ENCODE measurements around the gene ZNF692. TPM values are rescaled to one million over a fixed set of nuclear protein-coding genes. Genes with fewer than 3 reads are reported as not detected.
"Not testable (repeated sequence)": the region's sequence is repeated elsewhere in the genome, so short reads cannot be mapped to it uniquely, and the experiment has no call there.

ZNF692 gene
- polyA plus RNA-seq, 1 experiment = 19.5 TPM

- CTCF ChIA-PET = interaction anchor here (0.5 to 4.7 kb wide), 7 partner anchors 9 to 1387 kb away, joined by 3 to 39 read pairs (median 3); partner anchors contain the start of gene SH3BP5L
- Histone ChIP-seq H3K27me3 (ENCODE audit: control insufficient read depth, insufficient read depth, low read length) (no peaks in the 10 kb centered on the region; the same call in 1 of the 2 replicates), H3K36me3 (ENCODE audit: control insufficient read depth, insufficient read depth, low read length) (peaks cover 11% of the 10 kb centered on the region), H3K4me3 (ENCODE audit: low read depth, low read length) (no peak overlapping the region)
- POLR2A ChIA-PET = no interaction called here
- peak; percentile 72 for TF ChIP-seq CTCF (IDR thresholded peaks at IDR 0.05; ENCODE audit: insufficient read depth, low read depth, low read length)
- no peak for DNase-seq (ENCODE audit: low read depth)
Observed at GRCh38 chr1:248807067-248807737, 51.7 kb downstream of the ZNF692 start.

- ChIA-PET POLR2A (no interaction called here), CTCF (interaction anchor here (1.9 to 4.7 kb wide), 2 partner anchors 8 to 185 kb away, joined by 4 to 39 read pairs; no protein-coding TSS in a partner anchor)
Observed at GRCh38 chr1:248805876-248806275, 53.0 kb downstream of the ZNF692 start.

GRCh38 chr1:248804771-248805681 lies 53.9 kb downstream of the ZNF692 start:
- POLR2A ChIA-PET = no interaction called here
- H3K4me3 ChIP-seq (ENCODE audit: low read depth, low read length) = no peak overlapping the region
- no peak for TF ChIP-seq CTCF (IDR thresholded peaks at IDR 0.05; ENCODE audit: insufficient read depth, low read depth, low read length)
- CTCF ChIA-PET = interaction anchor here (4.7 kb wide), 1 partner anchor 185 kb away, joined by 39 read pairs; no protein-coding TSS in a partner anchor
- no peak for DNase-seq (ENCODE audit: low read depth)
- H3K27me3 ChIP-seq (ENCODE audit: control insufficient read depth, insufficient read depth, low read length) = no peaks in the 10 kb centered on the region; the same call in 1 of the 2 replicates
- no peaks in the 10 kb centered on the region for H3K36me3 ChIP-seq (ENCODE audit: control insufficient read depth, insufficient read depth, low read length)

More at GRCh38 chr1:248805876-248806275, 53.0 kb downstream of the ZNF692 start:
- peaks cover 1% of the 10 kb centered on the region for H3K36me3 ChIP-seq (ENCODE audit: control insufficient read depth, insufficient read depth, low read length)
- DNase-seq (ENCODE audit: low read depth) = no peak
- H3K4me3 ChIP-seq (ENCODE audit: low read depth, low read length) = no peak overlapping the region
- TF ChIP-seq CTCF (IDR thresholded peaks at IDR 0.05; ENCODE audit: insufficient read depth, low read depth, low read length) = no peak
- H3K27me3 ChIP-seq (ENCODE audit: control insufficient read depth, insufficient read depth, low read length) = no peaks in the 10 kb centered on the region; the same call in 1 of the 2 replicates

GRCh38 chr1:248803501-248803900 lies 55.4 kb downstream of the ZNF692 start:
- POLR2A ChIA-PET; H3K36me3 ChIP-seq (ENCODE audit: control insufficient read depth, insufficient read depth, low read length); H3K27me3 ChIP-seq (ENCODE audit: control insufficient read depth, insufficient read depth, low read length); DNase-seq (ENCODE audit: low read depth); H3K4me3 ChIP-seq (ENCODE audit: low read depth, low read length): not testable (repeated sequence)
- CTCF ChIA-PET = interaction anchor here (0.9 to 4.7 kb wide), 2 partner anchors 29 to 183 kb away, joined by 4 to 39 read pairs; no protein-coding TSS in a partner anchor

GRCh38 chr1:248802454-248802853 lies 56.4 kb downstream of the ZNF692 start:
- ChIA-PET POLR2A (no interaction called here), CTCF (no interaction called here)
- TF ChIP-seq CTCF (IDR thresholded peaks at IDR 0.05; ENCODE audit: insufficient read depth, low read depth, low read length) = no peak
- no peak for DNase-seq (ENCODE audit: low read depth)
- Histone ChIP-seq H3K27me3 (ENCODE audit: control insufficient read depth, insufficient read depth, low read length) (no peaks in the 10 kb centered on the region; the same call in 1 of the 2 replicates), H3K36me3 (ENCODE audit: control insufficient read depth, insufficient read depth, low read length) (no peaks in the 10 kb centered on the region), H3K4me3 (ENCODE audit: low read depth, low read length) (no peak overlapping the region)

Data from BJ (cell line).